Natural killer cell (primary cell): ENCODE data around the gene AOAH. TPM values are rescaled to one million over a fixed set of nuclear protein-coding genes. Genes with fewer than 3 reads are reported as not detected.
A peak's percentile ranks its signal among the peaks of the same experiment; 100 is the strongest.

Experiments
- ATAC-seq, 3 donors: fragments of 150-1000 bp in 2 of 3; fragments of 200-7000 bp in 1 of 3; cut with Tn5 transposase; 1 replicate in 1 of 3; 2 replicates in 2 of 3; pipeline ENCODE4 v1.10.0; 2021; ENCODE audit warnings: mild to moderate bottlenecking in 2 of 3, moderate library complexity in 2 of 3
- DNase-seq, 2 donors: peaks; one replicate each; pipeline versions ENCODE4 v3.0.0 to v3.0.0-alpha.2; 2013 to 2021; ENCODE audit warnings: mixed read lengths in 1 of 2
- H3K27ac ChIP-seq: one replicate; pipeline ENCODE4 v1.5.1; 2013; ENCODE audit warnings: mild to moderate bottlenecking, low read length
- H3K27me3 ChIP-seq: one replicate; pipeline ENCODE4 v1.6.1; 2013; ENCODE audit warnings: low read length; ENCODE audit not compliant: control insufficient read depth, insufficient read depth
- H3K36me3 ChIP-seq: one replicate; pipeline ENCODE4 v1.6.1; 2013; ENCODE audit warnings: low read length; ENCODE audit not compliant: control insufficient read depth, insufficient read depth
- H3K4me1 ChIP-seq: one replicate; pipeline ENCODE4 v1.6.1; 2013; ENCODE audit warnings: low read length; ENCODE audit not compliant: control insufficient read depth, insufficient read depth
- H3K4me3 ChIP-seq: one replicate; pipeline ENCODE4 v1.5.1; 2013; ENCODE audit warnings: low read length
- H3K9me3 ChIP-seq: one replicate; pipeline ENCODE4 v1.6.1; 2013; ENCODE audit warnings: low read length; ENCODE audit not compliant: control insufficient read depth, insufficient read depth
- H3K27ac Mint-ChIP-seq, 2 donors: one replicate each; pipeline ENCODE4 v1.8.0; 2022; ENCODE audit warnings: mild to moderate bottlenecking in 2 of 2, mixed read lengths in 2 of 2, moderate library complexity in 1 of 2
- H3K27me3 Mint-ChIP-seq, 2 donors: one replicate each; pipeline ENCODE4 v1.8.0; 2022; ENCODE audit warnings: low read depth in 2 of 2, mixed read lengths in 2 of 2
- H3K36me3 Mint-ChIP-seq: one replicate; pipeline ENCODE4 v1.8.0; 2022; ENCODE audit warnings: mixed read lengths
- H3K4me1 Mint-ChIP-seq, 2 donors: one replicate each; pipeline ENCODE4 v1.8.0; 2022; ENCODE audit warnings: mixed read lengths in 2 of 2
- H3K4me3 Mint-ChIP-seq: one replicate; pipeline ENCODE4 v1.8.0; 2022; ENCODE audit warnings: mild to moderate bottlenecking, moderate library complexity, mixed read lengths
- H3K9me3 Mint-ChIP-seq, 2 donors: one replicate each; pipeline ENCODE4 v1.8.0; 2022; ENCODE audit warnings: mixed read lengths in 2 of 2
- CTCF ChIP-seq: fragments of 200-600 bp; IDR thresholded peaks from one replicate; pipeline ENCODE4 v1.8.0; 2022; ENCODE audit warnings: antibody characterized with exemption
- WGBS: methylation state at CpG from one replicate; pipeline ENCODE4 v1.1.7; 2013; ENCODE audit warnings: missing lambda C conversion rate; ENCODE audit not compliant: insufficient coverage; 5-methylcytosine and 5-hydroxymethylcytosine counted together
- intact Hi-C: fragments of 100-400 bp; cut with micrococcal nuclease; formaldehyde crosslinking; loops from one replicate; pipeline ENCODE4 v1.14.2; 2022
- total RNA-seq, 4 donors: library from RNA; stranded (reverse); fragments of 120-200 nt in 1 of 4; gene quantifications; one replicate each; pipeline versions ENCODE4 v1.2.3 to v1.2.4, GENCODE V29; 2013 to 2022

Gene AOAH
- total RNA-seq, 3 donors from 2014 or later (not counting 1 experiment from before 2014, with no cell fraction given): 263 to 403 (median 312) TPM

DNA sequence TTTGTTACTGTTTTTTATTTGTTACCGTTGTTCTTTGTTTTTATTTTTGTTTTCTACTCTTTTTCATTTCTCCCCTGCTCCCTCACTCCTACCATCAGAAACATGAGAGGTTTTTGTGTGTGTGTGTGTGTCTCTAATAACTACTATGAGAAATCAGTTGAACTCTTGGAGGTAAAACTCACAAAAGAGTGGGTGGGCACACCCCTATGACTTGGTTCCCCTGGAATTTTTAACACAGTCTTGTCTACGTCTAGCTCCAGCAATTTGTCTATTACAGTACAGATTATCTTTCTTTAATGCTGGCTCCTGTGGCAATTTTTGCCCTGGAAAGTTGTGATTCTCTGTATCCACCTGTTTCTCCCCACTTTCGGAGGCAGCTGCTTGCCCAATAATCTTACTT is 56.2 kb downstream of the AOAH start:
- Histone ChIP-seq H3K36me3 (peaks cover 49% of the 10 kb centered on the region), H3K4me1 (peaks cover 32% of the 10 kb centered on the region), H3K27ac (no peak overlapping the region), H3K9me3 (no peaks in the 10 kb centered on the region), H3K4me3 (no peak overlapping the region), H3K27me3 (no peaks in the 10 kb centered on the region)
- no peaks in the 10 kb centered on the region for H3K9me3 Mint-ChIP-seq
- peaks cover 75 to 76% of the 10 kb centered on the region in 2 donors for H3K4me1 Mint-ChIP-seq
- intact Hi-C loops: no loop called here
- ATAC-seq: no peak
- peaks cover 54% of the 10 kb centered on the region for H3K36me3 Mint-ChIP-seq
- H3K4me3 Mint-ChIP-seq: no peak overlapping the region
- H3K27me3 Mint-ChIP-seq: no peaks in the 10 kb centered on the region
- peak overlapping the region; percentile 94 to 99 for H3K27ac Mint-ChIP-seq
- no peak for TF ChIP-seq CTCF
- WGBS: 78% methylated on average over 2 of the region's 3 CpGs
- DNase-seq: no peak

DNA sequence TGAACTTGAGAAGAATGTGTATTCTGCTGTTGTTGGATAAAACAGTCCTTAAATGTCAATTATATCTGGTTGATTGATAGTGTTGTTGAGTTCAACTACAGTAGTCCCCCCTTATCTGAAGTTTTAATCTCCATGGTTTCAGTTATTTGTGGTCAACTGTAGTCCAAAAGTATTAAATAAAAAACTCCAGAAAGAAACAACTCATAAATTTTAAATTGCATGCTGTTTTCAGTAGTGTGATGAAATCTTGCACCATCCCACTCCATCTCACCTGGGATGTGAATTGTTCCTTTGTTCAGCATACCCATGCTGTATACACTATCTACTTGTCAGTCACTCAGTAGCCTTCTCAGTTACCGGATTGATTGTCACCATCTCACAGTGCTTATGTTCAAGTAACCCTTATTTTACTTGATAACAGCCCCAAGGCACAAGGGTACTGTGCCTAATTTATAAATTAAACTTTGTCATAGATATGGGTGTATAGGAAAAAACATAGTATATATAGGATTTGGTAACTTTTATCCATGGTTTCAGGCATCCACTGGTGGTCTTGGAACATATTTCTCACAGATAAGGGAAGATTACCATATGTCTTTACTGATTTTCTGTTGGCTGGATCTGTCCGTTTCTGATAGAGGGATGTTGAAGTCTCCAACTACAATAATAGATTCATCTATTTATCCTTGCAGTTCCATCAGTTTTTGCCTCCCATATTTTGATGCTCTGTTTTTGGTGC is 57.1 kb downstream of the AOAH start:
- H3K4me1 ChIP-seq: peaks cover 32% of the 10 kb centered on the region
- H3K27ac Mint-ChIP-seq: peak overlapping the region; percentile 94 to 99
- H3K36me3 Mint-ChIP-seq: peaks cover 44% of the 10 kb centered on the region
- no peak for DNase-seq
- no peaks in the 10 kb centered on the region for H3K9me3 ChIP-seq
- H3K27me3 ChIP-seq: no peaks in the 10 kb centered on the region
- peaks cover 48% of the 10 kb centered on the region for H3K36me3 ChIP-seq
- no peak overlapping the region for H3K4me3 Mint-ChIP-seq
- no CpG with 5 or more reads among the region's 2 CpGs for WGBS
- H3K4me3 ChIP-seq: no peak overlapping the region
- no peaks in the 10 kb centered on the region for H3K27me3 Mint-ChIP-seq
- H3K27ac ChIP-seq: no peak overlapping the region
- peaks cover 82 to 84% of the 10 kb centered on the region in 2 donors for H3K4me1 Mint-ChIP-seq
- no peak for ATAC-seq
- no peak for TF ChIP-seq CTCF
- H3K9me3 Mint-ChIP-seq: no peaks in the 10 kb centered on the region
- intact Hi-C loops: no loop called here

DNA sequence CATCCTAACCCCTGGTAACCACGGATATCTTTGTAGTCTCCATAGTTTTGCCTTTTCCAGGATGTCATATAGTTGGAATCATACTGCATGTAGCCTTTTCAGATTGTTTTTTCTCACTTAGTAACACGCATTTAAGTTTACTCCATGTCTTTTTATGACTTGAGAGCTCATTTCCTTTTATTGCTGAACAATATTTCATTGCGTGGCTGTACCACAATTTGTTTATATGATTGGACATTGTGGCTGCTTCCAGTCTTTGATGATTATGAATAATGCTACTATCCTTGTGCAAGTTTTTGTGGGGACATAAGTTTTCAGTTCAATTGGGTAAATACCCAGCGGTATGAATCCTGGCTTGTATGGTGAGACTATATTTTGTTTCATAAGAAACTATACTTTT is 60.8 kb downstream of the AOAH start:
- H3K27ac ChIP-seq: no peak overlapping the region
- H3K27me3 ChIP-seq: no peaks in the 10 kb centered on the region
- Mint-ChIP-seq H3K27me3 (no peaks in the 10 kb centered on the region), H3K9me3 (no peaks in the 10 kb centered on the region), H3K4me1 (peaks cover 81 to 83% of the 10 kb centered on the region in 2 donors), H3K27ac (peak overlapping the region; percentile 94 to 99), H3K36me3 (peaks cover 28% of the 10 kb centered on the region), H3K4me3 (no peak overlapping the region)
- intact Hi-C loops: no loop called here
- H3K4me1 ChIP-seq: peaks cover 24% of the 10 kb centered on the region
- no peak for TF ChIP-seq CTCF
- peaks cover 51% of the 10 kb centered on the region for H3K36me3 ChIP-seq
- no peak overlapping the region for H3K4me3 ChIP-seq
- 78% methylated on average over 3 of the region's 4 CpGs for WGBS
- ATAC-seq (no peak), DNase-seq (no peak)
- H3K9me3 ChIP-seq: no peaks in the 10 kb centered on the region
